Measurements from ENCODE around the gene ZKSCAN3.

DNA sequence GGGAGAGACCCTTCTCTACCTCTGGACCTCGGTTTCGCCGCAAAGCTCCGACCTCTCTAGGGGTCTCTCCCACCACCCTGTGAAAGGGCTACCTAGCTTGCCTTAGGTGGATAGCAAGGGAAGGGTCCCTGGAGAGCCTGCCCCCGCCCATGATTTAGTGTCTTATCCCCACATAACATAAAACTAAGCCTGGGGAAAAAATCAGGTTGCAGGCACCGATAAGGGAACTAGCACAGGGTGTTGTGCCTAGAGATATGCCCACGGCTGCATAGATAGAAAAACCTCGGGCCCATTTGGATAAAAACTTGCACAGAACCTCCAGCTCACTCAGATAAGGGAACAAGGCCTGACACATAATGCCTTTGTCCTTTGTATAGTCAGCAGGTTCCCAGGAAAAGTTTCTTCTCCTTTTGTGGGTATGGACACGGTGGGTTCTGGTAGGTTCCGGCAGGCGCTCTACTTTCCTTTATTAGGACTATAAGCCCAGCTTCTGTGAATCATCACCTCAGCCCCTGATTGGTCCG lies 14.6 kb upstream of the ZKSCAN3 start:
- TF ChIP-seq POLR2A (IDR thresholded peaks at IDR 0.05) = no peak
- TF ChIP-seq, protein P1, sequence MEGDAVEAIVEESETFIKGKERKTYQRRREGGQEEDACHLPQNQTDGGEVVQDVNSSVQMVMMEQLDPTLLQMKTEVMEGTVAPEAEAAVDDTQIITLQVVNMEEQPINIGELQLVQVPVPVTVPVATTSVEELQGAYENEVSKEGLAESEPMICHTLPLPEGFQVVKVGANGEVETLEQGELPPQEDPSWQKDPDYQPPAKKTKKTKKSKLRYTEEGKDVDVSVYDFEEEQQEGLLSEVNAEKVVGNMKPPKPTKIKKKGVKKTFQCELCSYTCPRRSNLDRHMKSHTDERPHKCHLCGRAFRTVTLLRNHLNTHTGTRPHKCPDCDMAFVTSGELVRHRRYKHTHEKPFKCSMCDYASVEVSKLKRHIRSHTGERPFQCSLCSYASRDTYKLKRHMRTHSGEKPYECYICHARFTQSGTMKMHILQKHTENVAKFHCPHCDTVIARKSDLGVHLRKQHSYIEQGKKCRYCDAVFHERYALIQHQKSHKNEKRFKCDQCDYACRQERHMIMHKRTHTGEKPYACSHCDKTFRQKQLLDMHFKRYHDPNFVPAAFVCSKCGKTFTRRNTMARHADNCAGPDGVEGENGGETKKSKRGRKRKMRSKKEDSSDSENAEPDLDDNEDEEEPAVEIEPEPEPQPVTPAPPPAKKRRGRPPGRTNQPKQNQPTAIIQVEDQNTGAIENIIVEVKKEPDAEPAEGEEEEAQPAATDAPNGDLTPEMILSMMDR (IDR thresholded peaks at IDR 0.05) = no peak

All from suprapubic skin (tissue), 3 donors.